Ovary (tissue), 3 donors: ENCODE measurements around the gene PEPD.

ENCODE experiments used
- POLR2A ChIP-seq: fragments of 450-650 bp; IDR thresholded peaks from one replicate; pipeline ENCODE4 v1.6.1; 2017; ENCODE audit warnings: antibody characterized with exemption, mild to moderate bottlenecking, moderate library complexity
- TF ChIP-seq, protein P1 (sequence below), 3 donors: fragments of 450-650 bp in 2 of 3; fragments of 200-600 bp in 1 of 3; IDR thresholded peaks; one replicate each; pipeline versions ENCODE4 v1.5.1 to v1.8.0; 2016 to 2022; ENCODE audit warnings: antibody characterized with exemption in 3 of 3, mild to moderate bottlenecking in 1 of 3
- donor health status: DM: no; HTN: no; CAD: no.

DNA sequence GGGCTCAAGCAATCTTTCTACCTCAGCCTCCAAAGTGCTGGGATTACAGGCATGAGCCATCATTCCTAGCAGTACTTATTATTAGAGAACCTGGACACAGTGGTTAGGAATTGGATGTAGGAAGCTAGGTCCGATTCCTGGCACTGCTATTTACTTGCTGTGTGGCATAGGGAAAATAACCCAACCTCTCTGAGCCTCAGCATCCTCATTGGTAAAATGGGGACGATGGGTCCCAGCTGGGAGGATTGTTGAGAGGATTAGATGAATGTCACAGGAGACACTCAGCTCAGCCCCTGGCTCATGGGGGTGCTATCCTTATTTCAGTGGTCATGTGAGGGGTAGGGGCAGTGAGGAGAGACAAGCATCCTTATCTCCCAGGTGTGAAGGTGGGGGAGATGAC lies 6.8 kb upstream of the PEPD start:
- TF ChIP-seq, protein P1, sequence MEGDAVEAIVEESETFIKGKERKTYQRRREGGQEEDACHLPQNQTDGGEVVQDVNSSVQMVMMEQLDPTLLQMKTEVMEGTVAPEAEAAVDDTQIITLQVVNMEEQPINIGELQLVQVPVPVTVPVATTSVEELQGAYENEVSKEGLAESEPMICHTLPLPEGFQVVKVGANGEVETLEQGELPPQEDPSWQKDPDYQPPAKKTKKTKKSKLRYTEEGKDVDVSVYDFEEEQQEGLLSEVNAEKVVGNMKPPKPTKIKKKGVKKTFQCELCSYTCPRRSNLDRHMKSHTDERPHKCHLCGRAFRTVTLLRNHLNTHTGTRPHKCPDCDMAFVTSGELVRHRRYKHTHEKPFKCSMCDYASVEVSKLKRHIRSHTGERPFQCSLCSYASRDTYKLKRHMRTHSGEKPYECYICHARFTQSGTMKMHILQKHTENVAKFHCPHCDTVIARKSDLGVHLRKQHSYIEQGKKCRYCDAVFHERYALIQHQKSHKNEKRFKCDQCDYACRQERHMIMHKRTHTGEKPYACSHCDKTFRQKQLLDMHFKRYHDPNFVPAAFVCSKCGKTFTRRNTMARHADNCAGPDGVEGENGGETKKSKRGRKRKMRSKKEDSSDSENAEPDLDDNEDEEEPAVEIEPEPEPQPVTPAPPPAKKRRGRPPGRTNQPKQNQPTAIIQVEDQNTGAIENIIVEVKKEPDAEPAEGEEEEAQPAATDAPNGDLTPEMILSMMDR (IDR thresholded peaks at IDR 0.05), result no peak
- no peak for TF ChIP-seq POLR2A
